Hematopoietic multipotent progenitor cell treated with erythropoietin and hydrocortisone succinate and interleukin-3 and kit ligand, for 8 days (in vitro differentiated cells): ENCODE results near the gene EEF1AKMT4.
"Not testable (repeated sequence)": the region's sequence is repeated elsewhere in the genome, so short reads cannot be mapped to it uniquely, and the experiment has no call there.

Experiments
- DNase-seq: peaks from one replicate; pipeline ENCODE4 v3.0.0-alpha.2; 2015

The EEF1AKMT4 gene

DNA sequence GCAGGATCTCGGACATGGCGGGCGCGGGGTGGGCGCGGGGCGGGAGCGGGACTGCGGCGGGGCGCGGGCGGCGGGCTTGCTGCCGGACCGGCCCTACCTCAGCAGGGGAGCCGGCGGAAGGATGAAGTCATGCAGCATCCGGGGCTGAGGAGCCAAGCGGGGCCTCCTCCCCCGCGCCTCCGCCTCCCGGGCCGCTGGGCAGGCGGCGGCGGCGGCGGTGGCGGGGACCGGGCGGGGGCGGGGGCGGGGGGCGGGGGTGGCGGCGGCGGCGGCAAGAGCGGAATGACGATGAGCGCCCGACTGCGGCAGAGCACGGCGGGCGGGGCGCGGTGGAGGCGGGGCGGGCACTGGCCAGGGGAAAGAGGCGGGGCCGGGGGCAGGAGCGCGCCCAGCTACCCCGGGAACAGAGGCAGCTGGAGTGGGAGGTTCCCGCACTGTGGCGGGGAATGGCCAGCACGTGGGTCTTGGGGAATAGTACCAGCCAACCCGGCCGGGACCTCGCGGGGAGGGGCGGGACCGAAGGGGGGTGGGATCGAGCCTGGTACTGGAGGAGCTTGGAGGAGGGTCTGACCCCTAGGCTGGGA lies 11.9 kb downstream of the EEF1AKMT4 start, which contains the start of gene CAMK2N2:
Gene CAMK2N2, minus strand, starts transcription at position 284 of the 584 bp plus-strand sequence. Its CDS starts 268 bp downstream, at position 16.
- peak; percentile 42 for DNase-seq

DNA sequence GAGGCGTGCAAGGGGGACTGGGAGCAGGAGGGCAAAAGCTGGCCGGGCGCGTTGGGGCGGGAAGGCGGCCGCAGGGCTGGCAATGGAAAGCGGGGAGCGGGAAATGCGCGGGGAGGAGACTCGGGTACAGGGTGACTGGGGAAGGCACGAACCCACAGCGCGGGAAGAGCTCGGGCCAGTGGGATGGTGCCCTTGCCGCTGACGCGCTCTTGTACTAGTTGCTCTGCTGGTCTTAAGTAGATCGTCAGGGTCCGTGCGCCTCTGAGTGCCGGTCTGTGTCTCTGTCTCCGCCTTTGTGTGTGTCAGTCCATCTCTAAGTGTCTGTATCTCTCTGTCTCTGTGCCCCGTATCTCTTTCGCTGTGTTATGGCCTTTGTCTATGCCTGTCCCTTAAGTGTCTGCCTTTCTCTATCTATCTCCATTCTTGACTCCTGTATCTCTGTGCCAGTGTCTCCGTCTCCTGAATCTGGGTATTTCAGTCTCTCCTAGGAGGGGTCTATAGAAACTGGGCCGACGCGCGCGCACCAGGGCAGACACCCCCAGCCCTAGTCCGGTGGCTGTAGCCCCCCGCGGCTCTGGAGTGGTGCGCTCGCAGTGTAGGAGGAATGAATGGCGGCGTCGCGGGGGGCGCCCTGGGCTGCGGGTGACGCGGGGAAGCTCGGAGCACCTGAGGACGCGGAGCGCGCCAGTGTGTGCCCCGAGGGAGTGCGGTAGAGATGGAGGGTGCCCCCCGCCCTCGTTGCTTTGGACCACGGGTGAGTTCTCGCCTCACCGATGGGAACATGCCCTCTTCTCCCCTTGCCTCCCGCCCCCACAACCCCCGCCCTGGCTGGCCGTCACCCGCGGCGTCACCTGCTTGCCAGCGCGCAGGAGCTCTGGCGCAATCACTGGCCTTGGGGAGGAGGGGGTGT lies 12.6 kb downstream of the EEF1AKMT4 start:
- DNase-seq: peak; percentile 33

DNA sequence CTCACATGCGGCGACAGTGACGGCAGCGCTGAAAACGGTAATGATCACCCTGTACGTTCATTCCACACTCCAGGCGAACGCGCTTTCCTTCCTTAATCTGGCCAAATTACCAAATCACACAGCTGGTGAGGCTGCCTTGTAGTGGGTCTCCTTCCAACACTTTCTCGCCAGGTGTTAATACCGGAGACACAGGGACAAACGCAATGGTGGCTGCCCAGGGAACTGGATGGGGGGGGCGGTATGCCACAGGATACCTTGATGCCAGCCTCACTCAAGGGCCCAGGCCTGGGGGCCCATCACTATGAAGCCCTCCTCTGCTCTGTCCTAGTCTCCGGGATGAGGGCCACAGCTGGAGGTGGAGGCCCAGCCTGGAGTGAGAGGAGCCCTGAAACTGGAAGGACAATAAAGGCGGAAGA lies 13.3 kb downstream of the EEF1AKMT4 start:
- DNase-seq: no peak

DNA sequence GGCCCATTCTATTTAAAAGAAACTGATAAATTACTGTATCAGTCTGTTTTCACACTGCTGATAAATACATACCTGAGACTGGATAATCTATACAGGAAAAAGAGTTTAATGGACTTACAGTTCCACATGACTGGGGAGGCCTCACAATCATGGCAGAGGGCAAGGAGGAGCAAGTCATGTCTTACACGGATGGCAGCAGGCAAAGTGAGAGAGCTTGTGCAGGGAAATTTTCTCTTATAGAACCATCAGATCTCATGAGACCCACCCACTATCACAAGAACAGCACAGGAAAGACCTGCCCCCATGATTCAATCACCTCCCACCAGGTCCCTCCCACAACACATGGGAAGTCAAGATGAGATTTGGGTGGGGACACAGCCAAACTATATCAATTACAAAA lies 17.8 kb downstream of the EEF1AKMT4 start:
- not testable (repeated sequence) for DNase-seq

DNA sequence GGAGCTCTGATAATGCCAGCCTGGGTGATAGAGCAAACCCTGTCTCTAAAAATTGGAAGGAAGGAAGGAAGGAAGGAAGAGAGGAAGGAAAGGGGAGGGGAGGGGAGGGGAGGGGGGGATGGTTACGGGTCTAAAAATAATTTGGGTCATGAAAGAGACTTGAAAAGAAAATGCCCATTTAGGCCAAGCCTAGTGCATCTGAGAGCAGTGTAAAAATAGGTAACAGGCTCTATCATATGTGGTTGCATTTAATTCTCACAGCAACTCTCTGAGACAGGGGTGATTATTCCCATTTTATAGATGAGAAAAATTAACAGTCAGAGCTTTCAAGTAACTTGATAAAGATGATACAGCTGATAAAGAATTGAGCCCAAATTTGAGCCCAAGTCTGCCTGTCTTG lies 22.8 kb downstream of the EEF1AKMT4 start:
- no peak for DNase-seq

DNA sequence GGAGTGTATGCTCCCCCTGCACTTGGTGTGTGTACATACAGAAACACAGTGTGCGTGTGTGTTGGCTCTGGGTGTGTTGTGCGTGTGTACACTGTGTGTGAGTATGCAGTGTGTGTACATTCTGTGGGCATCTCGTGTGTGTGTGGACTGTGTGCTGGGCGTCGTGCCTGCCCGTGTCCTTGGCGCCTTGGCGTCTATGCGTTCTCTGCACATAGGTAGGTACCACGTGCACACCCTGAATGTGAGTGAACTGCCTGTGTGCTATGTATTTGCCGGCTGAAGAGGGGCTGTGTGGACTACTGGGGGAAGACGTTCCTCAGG lies 25.9 kb downstream of the EEF1AKMT4 start:
- DNase-seq: no peak

DNA sequence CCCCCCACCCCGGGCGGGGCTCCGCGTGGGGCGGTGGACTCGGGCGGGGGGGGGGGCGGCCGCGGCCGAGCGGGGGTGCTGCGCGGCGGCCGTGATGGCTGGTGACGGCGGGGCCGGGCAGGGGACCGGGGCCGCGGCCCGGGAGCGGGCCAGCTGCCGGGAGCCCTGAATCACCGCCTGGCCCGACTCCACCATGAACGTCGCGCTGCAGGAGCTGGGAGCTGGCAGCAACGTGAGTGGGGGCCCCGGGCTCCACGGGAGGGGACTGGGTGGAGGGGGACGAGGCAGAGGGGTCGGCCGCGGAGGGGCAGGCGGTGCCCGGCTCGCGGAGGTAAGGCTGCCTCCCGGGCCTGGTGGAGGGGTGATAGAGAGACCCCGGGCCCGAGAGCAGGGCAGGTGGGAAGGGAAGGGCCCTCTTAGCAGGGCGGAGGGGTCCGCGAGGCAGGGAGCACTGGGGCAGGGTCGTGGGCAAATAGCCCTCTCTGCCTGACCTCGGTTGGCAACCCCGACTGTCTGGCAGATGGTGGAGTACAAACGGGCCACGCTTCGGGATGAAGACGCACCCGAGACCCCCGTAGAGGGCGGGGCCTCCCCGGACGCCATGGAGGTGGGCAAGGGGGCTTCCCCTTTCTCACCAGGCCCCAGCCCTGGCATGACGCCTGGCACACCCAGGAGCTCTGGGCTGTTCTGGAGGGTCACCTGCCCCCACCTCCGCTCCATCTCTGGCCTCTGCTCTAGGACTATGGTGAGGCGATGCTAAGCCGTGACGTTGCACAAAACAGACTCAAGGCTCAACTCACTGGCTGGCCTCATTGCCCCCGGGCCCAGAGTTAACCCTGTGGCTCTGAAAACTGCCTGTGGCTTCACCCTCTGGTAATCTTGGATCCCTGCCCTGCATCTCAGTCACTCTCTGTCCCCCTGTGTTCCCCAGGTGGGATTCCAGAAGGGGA lies 26.8 kb downstream of the EEF1AKMT4 start, which contains the start of gene ECE2:
Gene ECE2, plus strand, starts transcription at position 62 of the 950 bp plus-strand sequence. Its CDS starts 132 bp downstream, at position 194.
- DNase-seq: no peak

DNA sequence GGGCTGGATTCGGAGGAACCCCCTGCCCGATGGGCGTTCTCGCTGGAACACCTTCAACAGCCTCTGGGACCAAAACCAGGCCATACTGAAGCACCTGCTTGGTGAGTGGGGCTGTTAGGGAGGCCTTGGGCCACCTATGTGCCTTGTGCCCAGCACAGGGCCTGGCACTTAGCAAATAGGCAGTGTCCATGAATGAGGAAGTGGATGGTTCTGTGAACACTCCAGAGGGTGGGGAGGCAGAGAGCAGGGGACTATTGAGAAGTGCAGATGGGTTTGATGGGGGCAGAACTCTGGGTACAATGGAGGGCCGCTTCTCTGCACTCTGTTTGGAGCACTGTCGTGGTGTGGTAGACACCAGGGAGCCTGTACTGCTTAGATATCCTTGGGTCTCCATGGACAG lies 27.9 kb downstream of the EEF1AKMT4 start:
- no peak for DNase-seq

DNA sequence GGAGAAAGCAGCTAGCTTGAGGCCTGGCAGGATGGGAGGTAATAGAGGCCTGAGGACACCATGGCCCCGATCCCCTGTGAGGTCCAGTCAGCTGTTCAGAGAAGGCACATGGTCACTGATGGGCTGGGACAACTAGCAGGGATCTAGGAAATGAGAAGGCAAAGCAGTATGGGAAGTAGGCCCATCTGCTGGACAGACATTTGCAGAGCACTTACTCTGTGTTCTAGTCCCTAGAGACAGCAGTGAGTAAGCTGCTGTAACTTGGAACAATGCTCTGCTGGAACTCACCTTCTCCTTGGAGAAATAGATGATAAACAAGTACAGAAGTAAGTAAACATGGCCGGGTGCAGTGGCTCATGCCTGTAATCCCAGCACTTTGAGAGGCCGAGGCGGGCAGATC lies 33.5 kb downstream of the EEF1AKMT4 start:
- DNase-seq: no peak

DNA sequence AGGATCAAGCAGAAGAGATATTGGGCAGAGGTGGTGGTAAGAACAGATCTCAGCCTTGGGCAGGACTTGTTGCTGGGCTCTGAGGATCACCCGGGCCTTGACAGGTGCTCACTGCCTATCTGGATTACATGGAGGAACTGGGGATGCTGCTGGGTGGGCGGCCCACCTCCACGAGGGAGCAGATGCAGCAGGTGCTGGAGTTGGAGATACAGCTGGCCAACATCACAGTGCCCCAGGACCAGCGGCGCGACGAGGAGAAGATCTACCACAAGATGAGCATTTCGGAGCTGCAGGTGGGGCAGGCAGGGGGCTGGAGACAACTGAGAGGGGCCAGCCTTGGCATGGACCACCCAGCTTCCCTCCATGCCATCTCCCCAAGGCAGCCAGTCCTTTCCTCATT lies 34.2 kb downstream of the EEF1AKMT4 start:
- no peak for DNase-seq

DNA sequence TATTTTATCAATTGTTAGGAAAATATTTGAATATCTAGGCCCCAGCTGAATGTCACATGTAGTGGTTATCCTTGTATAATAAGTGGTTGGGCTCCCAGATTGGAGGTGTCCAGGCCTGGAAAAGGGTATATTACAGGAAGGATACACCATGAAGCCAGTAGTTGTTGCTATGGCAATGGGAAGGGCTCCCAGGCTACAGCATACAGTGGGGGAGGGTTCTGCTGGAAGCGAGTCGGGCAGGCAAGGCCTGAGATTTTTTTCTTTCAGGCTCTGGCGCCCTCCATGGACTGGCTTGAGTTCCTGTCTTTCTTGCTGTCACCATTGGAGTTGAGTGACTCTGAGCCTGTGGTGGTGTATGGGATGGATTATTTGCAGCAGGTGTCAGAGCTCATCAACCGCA lies 35.2 kb downstream of the EEF1AKMT4 start:
- DNase-seq: peak; percentile 67

DNA sequence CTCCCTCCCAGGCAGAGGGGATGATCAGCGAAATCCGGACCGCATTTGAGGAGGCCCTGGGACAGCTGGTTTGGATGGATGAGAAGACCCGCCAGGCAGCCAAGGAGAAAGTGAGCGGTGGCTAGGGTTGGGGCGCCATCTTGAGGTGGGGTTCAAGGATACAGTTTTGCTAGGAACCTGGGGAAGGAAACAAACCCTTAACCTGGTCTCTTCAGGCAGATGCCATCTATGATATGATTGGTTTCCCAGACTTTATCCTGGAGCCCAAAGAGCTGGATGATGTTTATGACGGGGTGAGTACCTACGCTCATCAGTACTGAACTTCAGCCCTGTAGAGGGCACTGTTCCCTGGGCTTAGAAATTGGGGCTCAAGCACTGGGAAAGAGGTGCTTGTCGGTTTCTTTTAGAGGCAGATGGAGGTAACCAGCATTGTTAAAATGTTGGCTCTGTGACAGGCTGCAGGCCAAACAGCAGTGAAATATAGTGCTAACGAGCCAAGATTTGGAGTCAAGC lies 40.0 kb downstream of the EEF1AKMT4 start:
- peak; percentile 70 for DNase-seq

DNA sequence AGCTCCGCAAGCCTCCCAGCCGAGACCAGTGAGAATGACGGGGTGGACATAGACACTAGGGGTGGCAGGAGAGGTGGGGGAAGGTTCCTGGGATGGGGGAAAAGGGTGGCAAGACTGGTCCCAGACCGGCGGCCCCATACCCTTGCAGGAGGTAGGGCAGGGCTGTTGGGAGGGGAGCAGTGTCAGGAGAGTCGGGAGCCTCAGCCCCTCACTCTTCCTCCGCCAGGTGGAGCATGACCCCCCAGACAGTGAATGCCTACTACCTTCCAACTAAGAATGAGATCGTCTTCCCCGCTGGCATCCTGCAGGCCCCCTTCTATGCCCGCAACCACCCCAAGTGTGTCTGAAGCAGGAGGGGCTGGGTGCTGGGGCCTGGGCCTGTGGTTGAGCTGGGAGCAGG lies 40.9 kb downstream of the EEF1AKMT4 start:
- DNase-seq: no peak

DNA sequence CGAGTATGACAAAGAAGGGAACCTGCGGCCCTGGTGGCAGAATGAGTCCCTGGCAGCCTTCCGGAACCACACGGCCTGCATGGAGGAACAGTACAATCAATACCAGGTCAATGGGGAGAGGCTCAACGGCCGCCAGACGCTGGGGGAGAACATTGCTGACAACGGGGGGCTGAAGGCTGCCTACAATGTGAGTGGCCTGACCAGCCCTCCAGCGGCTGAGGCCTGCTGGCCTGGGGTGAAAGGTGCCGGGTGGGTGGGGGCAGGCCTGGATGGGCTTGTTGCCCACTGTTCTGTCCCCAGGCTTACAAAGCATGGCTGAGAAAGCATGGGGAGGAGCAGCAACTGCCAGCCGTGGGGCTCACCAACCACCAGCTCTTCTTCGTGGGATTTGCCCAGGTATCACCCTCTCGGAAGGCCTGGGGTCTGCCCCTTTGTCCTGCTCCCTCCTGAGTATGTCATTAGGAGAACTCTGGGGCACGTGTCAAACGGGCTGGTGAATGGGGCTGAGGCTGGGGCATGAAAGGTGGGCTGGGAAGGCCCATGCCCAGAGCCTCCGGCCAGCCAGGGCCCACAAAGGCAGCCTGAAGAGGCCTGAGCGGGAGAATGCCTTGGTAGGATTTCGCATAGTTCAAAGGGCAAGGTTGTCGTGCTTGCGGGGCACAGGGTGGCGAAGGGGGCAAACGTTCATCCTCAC lies 41.7 kb downstream of the EEF1AKMT4 start:
- no peak for DNase-seq

DNA sequence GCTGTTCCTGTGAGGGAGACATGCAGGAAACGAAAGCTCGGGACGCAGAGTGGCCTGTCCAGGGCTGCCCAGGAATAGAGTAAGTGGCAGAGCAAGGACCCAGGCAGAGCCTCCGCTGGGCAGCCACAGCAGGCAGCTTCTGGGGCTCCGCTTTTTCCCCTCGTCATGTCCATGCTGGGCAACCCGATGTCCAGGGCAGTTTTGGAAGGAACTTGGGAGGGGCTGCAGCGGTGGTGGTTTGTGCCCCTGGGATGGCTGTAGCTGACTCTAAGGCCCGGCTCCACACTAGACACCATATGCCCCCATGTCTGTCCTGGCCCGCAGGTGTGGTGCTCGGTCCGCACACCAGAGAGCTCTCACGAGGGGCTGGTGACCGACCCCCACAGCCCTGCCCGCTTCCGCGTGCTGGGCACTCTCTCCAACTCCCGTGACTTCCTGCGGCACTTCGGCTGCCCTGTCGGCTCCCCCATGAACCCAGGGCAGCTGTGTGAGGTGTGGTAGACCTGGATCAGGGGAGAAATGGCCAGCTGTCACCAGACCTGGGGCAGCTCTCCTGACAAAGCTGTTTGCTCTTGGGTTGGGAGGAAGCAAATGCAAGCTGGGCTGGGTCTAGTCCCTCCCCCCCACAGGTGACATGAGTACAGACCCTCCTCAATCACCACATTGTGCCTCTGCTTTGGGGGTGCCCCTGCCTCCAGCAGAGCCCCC lies 42.4 kb downstream of the EEF1AKMT4 start:
- no peak for DNase-seq

DNA sequence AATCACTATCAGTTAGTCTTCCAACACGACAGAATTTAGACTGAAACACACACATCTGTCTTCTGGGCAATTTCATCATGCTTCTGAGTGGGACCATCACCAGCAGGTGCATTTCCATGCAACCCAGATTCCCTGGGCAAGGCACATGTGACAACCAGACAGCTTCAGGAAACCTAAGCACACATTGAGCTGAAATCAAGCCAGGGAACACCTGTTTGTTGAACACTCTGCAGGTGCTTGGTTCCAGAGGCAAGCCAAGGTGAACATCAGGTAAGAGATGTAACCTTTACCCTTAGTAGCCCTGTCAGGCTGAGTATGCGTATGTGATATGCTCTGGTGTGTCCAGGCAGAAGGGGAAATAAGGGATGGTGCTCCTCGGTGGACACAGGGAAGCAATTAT lies 46.3 kb downstream of the EEF1AKMT4 start:
- DNase-seq: no peak

DNA sequence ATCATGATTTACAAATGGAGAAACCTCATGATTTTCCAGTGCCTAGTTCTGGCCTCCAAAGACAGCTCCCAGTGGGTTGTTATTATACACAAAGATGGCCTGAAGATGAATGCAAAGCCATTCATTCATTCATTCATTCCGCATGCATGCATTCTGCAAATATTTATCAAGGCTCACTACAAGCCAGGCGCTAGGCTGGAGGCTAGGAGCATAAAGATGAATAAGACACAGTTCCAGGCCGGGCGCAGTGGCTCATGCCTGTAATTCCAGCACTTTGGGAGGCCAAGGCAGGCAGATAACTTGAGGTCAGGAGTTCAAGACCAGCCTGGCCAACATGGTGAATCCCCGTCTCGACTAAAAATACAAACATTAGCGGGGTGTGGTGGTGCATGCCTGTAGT lies 47.1 kb downstream of the EEF1AKMT4 start:
- DNase-seq: no peak

DNA sequence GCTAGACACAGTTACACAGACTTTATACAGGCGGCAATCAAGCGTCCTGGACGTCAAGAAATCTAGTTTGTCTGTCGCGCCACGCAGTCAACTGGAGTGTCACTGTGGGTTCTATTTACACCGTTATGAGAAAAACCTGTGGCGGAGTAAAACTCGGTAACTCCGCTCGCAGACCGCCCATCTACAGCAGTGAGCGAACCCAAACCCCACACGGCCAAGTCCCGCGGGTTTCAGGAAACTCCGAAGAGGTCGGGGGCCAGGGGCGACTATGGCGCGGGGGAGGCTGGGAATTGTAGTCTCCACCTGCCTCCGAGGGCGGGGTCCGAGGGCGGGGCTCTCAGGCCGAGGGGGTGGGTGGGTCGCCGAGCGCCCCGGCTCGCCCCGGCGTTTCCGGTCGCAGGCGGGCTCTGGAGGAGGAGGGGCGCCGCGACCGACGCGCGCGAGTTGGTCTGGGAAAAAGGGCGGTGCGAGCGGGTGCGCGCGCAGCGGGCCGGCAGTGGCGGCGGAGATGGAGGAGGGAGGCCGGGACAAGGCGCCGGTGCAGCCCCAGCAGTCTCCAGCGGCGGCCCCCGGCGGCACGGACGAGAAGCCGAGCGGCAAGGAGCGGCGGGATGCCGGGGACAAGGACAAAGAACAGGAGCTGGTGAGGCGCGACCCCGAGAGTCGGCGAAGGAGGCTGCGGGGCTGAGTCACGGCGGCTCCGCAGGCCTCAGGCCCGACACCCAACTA lies 49.5 kb downstream of the EEF1AKMT4 start, which contains the start of gene PSMD2:
Gene PSMD2, plus strand, starts transcription at position 483 of the 729 bp plus-strand sequence. Its CDS starts 26 bp downstream, at position 509.
- peak; percentile 95 for DNase-seq

DNA sequence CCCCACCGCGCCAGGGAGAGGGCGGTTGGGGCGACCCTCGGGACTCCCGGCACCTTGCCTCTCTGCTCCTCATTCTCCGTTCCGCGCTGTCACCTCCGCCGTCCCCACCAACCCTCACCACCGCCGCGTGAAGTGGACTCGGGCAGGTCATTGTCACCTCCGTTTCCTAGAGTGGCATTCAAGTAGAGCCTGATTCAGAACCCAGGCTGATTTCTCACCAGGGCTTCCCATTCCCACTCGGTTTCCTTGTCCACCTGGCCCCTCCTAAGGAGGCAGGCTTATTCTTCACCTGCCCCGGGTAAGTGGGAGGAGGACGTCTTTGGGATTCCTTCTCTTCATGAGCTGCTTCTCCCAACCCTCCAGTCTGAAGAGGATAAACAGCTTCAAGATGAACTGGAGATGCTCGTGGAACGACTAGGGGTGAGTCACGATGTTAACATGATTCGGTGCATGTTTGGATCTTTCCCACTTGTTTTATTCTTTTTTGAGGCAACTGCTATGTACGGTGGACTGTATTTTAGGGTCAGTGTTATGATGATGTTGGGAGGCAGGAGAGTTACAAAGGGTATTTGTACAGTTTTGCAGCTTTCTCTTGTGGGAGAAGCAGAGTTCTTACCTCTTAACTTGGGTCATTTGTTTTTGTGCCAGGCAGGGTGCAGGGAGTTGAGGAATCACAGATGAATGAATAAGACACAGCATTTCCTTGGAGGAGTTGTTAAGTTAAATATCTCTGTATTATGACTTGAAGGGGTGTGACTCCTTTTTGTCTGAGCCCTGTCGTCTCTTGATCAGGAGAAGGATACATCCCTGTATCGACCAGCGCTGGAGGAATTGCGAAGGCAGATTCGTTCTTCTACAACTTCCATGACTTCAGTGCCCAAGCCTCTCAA lies 50.3 kb downstream of the EEF1AKMT4 start:
- no peak for DNase-seq

DNA sequence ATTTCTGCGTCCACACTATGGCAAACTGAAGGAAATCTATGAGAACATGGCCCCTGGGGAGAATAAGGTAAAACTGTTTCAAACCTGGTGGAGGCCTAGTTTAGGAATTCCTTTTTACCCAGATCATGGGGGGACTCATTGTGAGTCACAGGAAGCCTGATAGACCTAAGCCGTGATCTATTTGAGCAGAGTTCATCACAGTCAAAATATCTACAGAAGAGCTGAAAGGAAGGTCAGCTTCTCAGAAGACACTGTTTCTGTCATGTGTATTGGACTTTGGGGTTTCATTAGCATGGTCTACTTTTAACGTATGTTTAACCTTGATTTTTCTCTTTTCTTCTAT lies 50.9 kb downstream of the EEF1AKMT4 start:
- no peak for DNase-seq
